Omental fat pad (tissue), 4 donors: ENCODE measurements around the gene DCC. TPM values are rescaled to one million over a fixed set of nuclear protein-coding genes. Genes with fewer than 3 reads are reported as not detected.

Experiments used
- ATAC-seq: fragments of 150-250 bp; one replicate; pipeline ENCODE4 v1.9.1; 2016; ENCODE audit warnings: mild to moderate bottlenecking, moderate library complexity; ENCODE audit not compliant: low FRiP score
- DNase-seq: peaks from one replicate; pipeline ENCODE4 v3.0.0-alpha.2; 2019; ENCODE audit warnings: low spot score
- CTCF ChIP-seq, 3 donors: fragments of 450-650 bp; IDR thresholded peaks; one replicate each; pipeline ENCODE4 v1.5.1; 2016 to 2017; ENCODE audit warnings: antibody characterized with exemption in 3 of 3, mild to moderate bottlenecking in 3 of 3, moderate library complexity in 2 of 3
- total RNA-seq, 4 donors: library from RNA; depleted of rRNA; stranded (reverse); fragments of >200 nt; gene quantifications; one replicate each; pipeline ENCODE4 v1.1.0, GENCODE V29; 2016

Gene DCC
- total RNA-seq, 4 donors from 2014 or later, result 0.12 to 0.63 TPM; not detected in 2

GRCh38 chr18:52816121-52816520 lies 476.1 kb downstream of the DCC start:
- DNase-seq, result no peak
- no peak for TF ChIP-seq CTCF (IDR thresholded peaks at IDR 0.05)
- ATAC-seq, result no peak

- no peak for DNase-seq
- no peak for ATAC-seq
- TF ChIP-seq CTCF (IDR thresholded peaks at IDR 0.05), result no peak
Observed at GRCh38 chr18:52822160-52822559, 482.2 kb downstream of the DCC start.

- TF ChIP-seq CTCF (IDR thresholded peaks at IDR 0.05), result no peak
- ATAC-seq, result no peak
- DNase-seq, result no peak
Observed at GRCh38 chr18:52824126-52824525, 484.1 kb downstream of the DCC start.

GRCh38 chr18:52826994-52827393 lies 487.0 kb downstream of the DCC start:
- TF ChIP-seq CTCF (IDR thresholded peaks at IDR 0.05), result no peak
- no peak for DNase-seq
- no peak for ATAC-seq

- DNase-seq, result no peak
- no peak for TF ChIP-seq CTCF (IDR thresholded peaks at IDR 0.05)
- ATAC-seq, result no peak
Observed at GRCh38 chr18:52829320-52829719, 489.3 kb downstream of the DCC start.

GRCh38 chr18:52829876-52830405 lies 489.9 kb downstream of the DCC start:
- DNase-seq, result no peak
- ATAC-seq, result no peak
- no peak for TF ChIP-seq CTCF (IDR thresholded peaks at IDR 0.05)

- DNase-seq (no peak), ATAC-seq (no peak)
- no peak for TF ChIP-seq CTCF (IDR thresholded peaks at IDR 0.05)
Observed at GRCh38 chr18:52844323-52844722, 504.3 kb downstream of the DCC start.
